Measurements from ENCODE around the gene CSRP1. TPM values are rescaled to one million over a fixed set of nuclear protein-coding genes. Genes with fewer than 3 reads are reported as not detected.

CSRP1 gene
- total and polyA plus RNA-seq, 2 of the 13 experiments (the other 11 are each of a cell fraction or from before 2014, with no cell fraction given) = 17.7 to 68.9 TPM

GRCh38 chr1:201468844-201469644 lies 37.9 kb downstream of the CSRP1 start, which contains the start of gene PHLDA3 (continued):
- 0 out of 2 replicates have a peak, but pooled peaks have one; percentile 0 for TF ChIP-seq PRDM15 (CRISPR knock-in tag; IDR thresholded peaks at IDR 0.05)
- TF ChIP-seq SNAI1 (CRISPR knock-in tag; IDR thresholded peaks at IDR 0.05; ENCODE audit: borderline replicate concordance) = no peak
- peak; percentile 59; the same call in 1 of the 2 replicates for TF ChIP-seq THAP8 (CRISPR knock-in tag; IDR thresholded peaks at IDR 0.05; ENCODE audit: borderline replicate concordance)
- 0 out of 2 replicates have a peak, but pooled peaks have one; percentile 30 for TF ChIP-seq MAFG (CRISPR knock-in tag; IDR thresholded peaks at IDR 0.05)
- peak; percentile 82 for TF ChIP-seq ZFY (CRISPR knock-in tag; IDR thresholded peaks at IDR 0.05)
- TF ChIP-seq BORCS8-MEF2B (CRISPR knock-in tag; IDR thresholded peaks at IDR 0.05) = peak; percentile 65; the same call in 1 of the 2 replicates
- TF ChIP-seq AGO2 (optimal IDR thresholded peaks at IDR 0.05; ENCODE audit: low read depth, low read length) = peak; percentile 85
- peak; percentile 51; the same call in 1 of the 2 replicates for TF ChIP-seq HOXA3 (CRISPR knock-in tag; IDR thresholded peaks at IDR 0.05)
- 0 out of 2 replicates have a peak, but pooled peaks have one; percentile 29 for TF ChIP-seq ZNF367 (CRISPR knock-in tag; IDR thresholded peaks at IDR 0.05; ENCODE audit: borderline replicate concordance)
- peak; percentile 60; the same call in 1 of the 2 replicates for TF ChIP-seq CSRNP1 (CRISPR knock-in tag; IDR thresholded peaks at IDR 0.05)
